Body of pancreas (tissue), 4 donors: ENCODE measurements around the gene HMCN1.

Experiments
- CTCF ChIP-seq, 7 experiments: fragments of 450-650 bp in 4 of 7; fragments of 200-600 bp in 3 of 7; sonication (generic) in 3 of 7; IDR thresholded peaks; one replicate each; pipeline ENCODE4 v1.5.1; 2016 to 2019; ENCODE audit warnings: antibody characterized with exemption in 7 of 7
- POLR2A ChIP-seq, 3 donors: fragments of 450-650 bp; IDR thresholded peaks; one replicate each; pipeline ENCODE4 v1.6.1; 2016; ENCODE audit warnings: antibody characterized with exemption in 3 of 3, mild to moderate bottlenecking in 2 of 3

- TF ChIP-seq CTCF (IDR thresholded peaks at IDR 0.05) (no peak), POLR2A (IDR thresholded peaks at IDR 0.05) (no peak)
Measured at GRCh38 chr1:185957441-185958363, 223.5 kb downstream of the HMCN1 start.
